Loucy (cell line): ENCODE results near the gene RANBP3.
"Not testable (repeated sequence)": the region's sequence is repeated elsewhere in the genome, so short reads cannot be mapped to it uniquely, and the experiment has no call there.

Experiments used
- H2AFZ ChIP-seq: fragments of 200-600 bp; sonication (generic); 2 replicates; pipeline ENCODE4 v1.6.0; 2016; ENCODE audit warnings: antibody characterized with exemption, mild to moderate bottlenecking, low read length, moderate library complexity
- H3F3A ChIP-seq: fragments of 200-600 bp; 2 replicates; pipeline ENCODE4 v1.6.0; 2016; ENCODE audit warnings: antibody characterized with exemption, low read depth, mild to moderate bottlenecking
- H3K27me3 ChIP-seq: fragments of 200-600 bp; sonication (generic); 2 replicates; pipeline ENCODE4 v1.6.1; 2014; ENCODE audit warnings: low read length, mild to moderate bottlenecking; ENCODE audit not compliant: insufficient read depth, poor library complexity, severe bottlenecking
- H3K36me3 ChIP-seq: fragments of 200-600 bp; sonication (generic); 2 replicates; pipeline ENCODE4 v1.6.1; 2016; ENCODE audit warnings: low read length; ENCODE audit not compliant: insufficient read depth
- H3K4me1 ChIP-seq: fragments of 200-600 bp; sonication (generic); 2 replicates; pipeline ENCODE4 v1.5.1; 2014; ENCODE audit warnings: low read length, mild to moderate bottlenecking; ENCODE audit not compliant: insufficient read depth, poor library complexity, severe bottlenecking
- H3K4me2 ChIP-seq: fragments of 200-600 bp; sonication (generic); 2 replicates; pipeline ENCODE4 v1.6.0; 2014; ENCODE audit warnings: antibody characterized with exemption, low read length, low read depth, mild to moderate bottlenecking; ENCODE audit not compliant: poor library complexity, severe bottlenecking
- H3K4me3 ChIP-seq: fragments of 200-600 bp; sonication (generic); 2 replicates; pipeline ENCODE4 v1.5.1; 2014; ENCODE audit warnings: low read length, mild to moderate bottlenecking, mixed read lengths; ENCODE audit not compliant: poor library complexity, severe bottlenecking
- H3K79me2 ChIP-seq: fragments of 200-600 bp; sonication (generic); 2 replicates; pipeline ENCODE4 v1.6.1; 2014; ENCODE audit warnings: low read length; ENCODE audit not compliant: insufficient read depth
- H3K9ac ChIP-seq: fragments of 200-600 bp; sonication (generic); 2 replicates; pipeline ENCODE4 v1.6.0; 2014; ENCODE audit warnings: mild to moderate bottlenecking, low read depth, low read length, moderate library complexity; ENCODE audit not compliant: poor library complexity, severe bottlenecking
- H3K9me2 ChIP-seq: fragments of 200-600 bp; sonication (generic); replicated peaks from 2 replicates; pipeline ENCODE4 v1.6.1; 2016; ENCODE audit warnings: low read depth, low read length, mixed read lengths
- H3K9me3 ChIP-seq: fragments of 200-600 bp; sonication (generic); 2 replicates; pipeline ENCODE4 v1.6.1; 2014; ENCODE audit warnings: mild to moderate bottlenecking, antibody characterized with exemption, low read length, low read depth; ENCODE audit not compliant: insufficient read depth
- H4K20me1 ChIP-seq: fragments of 200-600 bp; sonication (generic); 2 replicates; pipeline ENCODE4 v1.6.0; 2014; ENCODE audit warnings: antibody characterized with exemption, low read length, mild to moderate bottlenecking; ENCODE audit not compliant: insufficient read depth, poor library complexity, severe bottlenecking
- CTCF ChIP-seq: fragments of 200-600 bp; sonication (generic); conservative IDR thresholded peaks from 2 replicates; pipeline ENCODE4 v1.5.1; 2014; ENCODE audit warnings: mild to moderate bottlenecking, antibody characterized with exemption, low read length
- EZH2phosphoT487 ChIP-seq: fragments of 200-600 bp; IDR thresholded peaks from 2 replicates; pipeline ENCODE4 v1.6.1; 2018; ENCODE audit warnings: antibody characterized with exemption, mild to moderate bottlenecking, moderate library complexity, borderline replicate concordance

Gene RANBP3

GRCh38 chr19:6006896-6007295 is 29.0 kb upstream of the RANBP3 start:
- H3K4me3 ChIP-seq: no peak overlapping the region
- no peaks in the 10 kb centered on the region for H3K79me2 ChIP-seq
- H4K20me1 ChIP-seq: no peaks in the 10 kb centered on the region
- no peaks in the 10 kb centered on the region for H3K9me2 ChIP-seq
- H3K9me3 ChIP-seq: no peaks in the 10 kb centered on the region
- H2AFZ ChIP-seq: no peak overlapping the region
- H3F3A ChIP-seq: no peaks in the 10 kb centered on the region
- H3K9ac ChIP-seq: no peak overlapping the region
- H3K27me3 ChIP-seq: no peaks in the 10 kb centered on the region
- no peak overlapping the region for H3K4me2 ChIP-seq
- TF ChIP-seq CTCF: no peak
- no peak for TF ChIP-seq EZH2phosphoT487
- H3K4me1 ChIP-seq: no peaks in the 10 kb centered on the region
- H3K36me3 ChIP-seq: no peaks in the 10 kb centered on the region

GRCh38 chr19:6006070-6006446 is 28.1 kb upstream of the RANBP3 start:
- not testable (repeated sequence) for H3K9ac ChIP-seq, H3K27me3 ChIP-seq, H3K4me2 ChIP-seq, H3F3A ChIP-seq, H2AFZ ChIP-seq, H3K9me3 ChIP-seq, H3K4me3 ChIP-seq, H3K79me2 ChIP-seq, H3K9me2 ChIP-seq, H3K4me1 ChIP-seq, H3K36me3 ChIP-seq, H4K20me1 ChIP-seq

GRCh38 chr19:6005321-6006069 is 27.6 kb upstream of the RANBP3 start:
- H4K20me1 ChIP-seq: no peaks in the 10 kb centered on the region
- H3K9me2 ChIP-seq: no peaks in the 10 kb centered on the region
- no peak overlapping the region for H2AFZ ChIP-seq
- no peaks in the 10 kb centered on the region for H3K27me3 ChIP-seq
- H3K79me2 ChIP-seq: no peaks in the 10 kb centered on the region
- no peaks in the 10 kb centered on the region for H3K4me1 ChIP-seq
- no peak overlapping the region for H3K9ac ChIP-seq
- no peaks in the 10 kb centered on the region for H3K36me3 ChIP-seq
- no peak overlapping the region for H3K4me3 ChIP-seq
- no peaks in the 10 kb centered on the region for H3K9me3 ChIP-seq
- TF ChIP-seq EZH2phosphoT487 (no peak), CTCF (no peak)
- H3F3A ChIP-seq: no peaks in the 10 kb centered on the region
- no peak overlapping the region for H3K4me2 ChIP-seq

GRCh38 chr19:6003976-6004375 is 26.0 kb upstream of the RANBP3 start:
- H3K36me3 ChIP-seq: no peaks in the 10 kb centered on the region
- H4K20me1 ChIP-seq: no peaks in the 10 kb centered on the region
- H3K9ac ChIP-seq: no peak overlapping the region
- H3K4me1 ChIP-seq: no peaks in the 10 kb centered on the region
- no peaks in the 10 kb centered on the region for H3F3A ChIP-seq
- H3K79me2 ChIP-seq: no peaks in the 10 kb centered on the region
- H3K4me3 ChIP-seq: no peak overlapping the region
- H3K4me2 ChIP-seq: no peak overlapping the region
- H3K9me2 ChIP-seq: no peaks in the 10 kb centered on the region
- no peaks in the 10 kb centered on the region for H3K9me3 ChIP-seq
- no peak overlapping the region for H2AFZ ChIP-seq
- TF ChIP-seq EZH2phosphoT487: no peak
- no peaks in the 10 kb centered on the region for H3K27me3 ChIP-seq
